Measurements from ENCODE around the gene TGM1.

TGM1 gene

DNA sequence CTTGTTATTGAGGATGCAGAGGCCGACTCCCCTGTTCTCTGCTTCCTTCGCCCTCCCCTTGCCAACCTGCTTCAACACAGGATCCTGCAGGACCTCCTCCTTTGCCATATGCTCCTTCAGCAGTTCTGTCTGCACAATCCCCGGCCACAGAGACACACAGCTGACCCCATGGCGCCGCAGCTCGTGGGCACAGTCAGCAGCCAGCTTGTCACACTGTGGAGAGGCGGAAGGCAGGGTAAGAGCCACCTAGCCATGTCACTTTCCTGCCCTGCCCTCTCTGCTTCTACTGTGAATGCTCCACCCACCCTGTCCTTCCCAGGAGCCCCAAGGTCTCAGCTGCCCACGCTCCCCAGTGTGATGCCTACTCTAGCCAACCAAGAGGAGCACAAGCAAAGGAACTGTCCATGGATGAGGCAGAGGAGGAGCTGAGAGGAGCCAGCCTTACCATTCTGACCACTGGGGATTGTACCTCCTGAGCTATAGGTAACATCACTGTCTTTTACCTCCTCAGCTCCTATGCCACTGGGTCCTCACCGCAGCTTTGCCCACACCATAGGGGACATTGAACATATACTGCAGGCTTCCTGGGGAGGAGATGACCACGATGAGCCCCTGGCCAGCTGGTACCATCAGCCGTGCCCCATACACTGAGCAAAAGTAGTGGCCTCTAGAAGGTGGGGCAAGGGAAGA is 29.3 kb upstream of the TGM1 start:
- no peak for DNase-seq (ENCODE audit: low spot score)

DNA sequence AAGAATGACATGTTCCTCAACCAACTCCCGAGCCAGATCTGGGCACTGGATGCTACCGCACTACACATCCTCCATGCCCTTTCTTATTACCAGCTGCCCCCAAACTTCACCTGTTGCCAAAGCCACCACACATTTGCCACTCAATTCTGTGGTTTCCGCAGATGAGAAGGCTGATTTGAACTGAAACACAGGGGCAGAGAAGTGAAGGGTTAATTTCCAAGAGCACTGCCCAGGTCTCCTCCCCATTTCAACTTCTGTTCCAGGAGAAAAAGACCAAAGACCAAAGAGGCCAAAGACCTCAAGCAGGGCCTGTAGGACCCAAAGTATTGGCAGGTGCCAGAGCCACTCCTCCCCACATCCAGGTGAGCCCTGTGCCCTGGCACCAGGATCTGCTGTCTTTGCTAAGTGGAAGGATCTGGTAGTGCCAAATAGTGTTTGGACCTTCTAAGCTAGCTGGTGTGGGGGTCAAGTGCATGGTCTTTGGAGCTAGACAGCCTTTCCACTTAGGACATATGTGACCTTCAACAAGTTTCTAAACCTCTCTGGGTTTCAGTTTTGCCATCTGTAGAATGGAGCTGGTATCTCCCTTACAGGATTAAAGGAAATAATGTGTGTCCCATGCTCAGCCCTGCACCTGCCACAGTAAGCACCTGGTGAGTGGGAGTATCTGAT is 28.6 kb upstream of the TGM1 start:
- DNase-seq (ENCODE audit: low spot score): no peak

DNA sequence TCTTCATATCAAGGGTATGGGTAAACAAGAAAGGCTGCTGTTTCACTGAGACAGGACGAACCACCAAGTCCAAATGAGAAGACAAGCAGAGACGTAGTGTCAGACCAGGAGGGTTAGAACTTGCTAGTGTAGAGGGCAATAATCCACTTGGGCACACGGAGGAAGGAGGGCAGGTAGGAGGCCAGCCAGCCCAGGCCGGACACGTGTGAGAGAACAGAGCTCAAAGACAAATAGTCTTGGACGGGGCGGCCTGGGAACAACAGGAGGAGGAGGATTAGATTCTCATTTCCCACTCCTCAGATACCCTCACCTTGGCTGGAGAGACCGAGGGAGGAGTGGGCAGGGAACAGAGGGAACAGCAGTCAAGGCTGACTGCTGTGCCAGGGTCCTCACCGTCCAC is 27.8 kb upstream of the TGM1 start:
- DNase-seq (ENCODE audit: low spot score): no peak

DNA sequence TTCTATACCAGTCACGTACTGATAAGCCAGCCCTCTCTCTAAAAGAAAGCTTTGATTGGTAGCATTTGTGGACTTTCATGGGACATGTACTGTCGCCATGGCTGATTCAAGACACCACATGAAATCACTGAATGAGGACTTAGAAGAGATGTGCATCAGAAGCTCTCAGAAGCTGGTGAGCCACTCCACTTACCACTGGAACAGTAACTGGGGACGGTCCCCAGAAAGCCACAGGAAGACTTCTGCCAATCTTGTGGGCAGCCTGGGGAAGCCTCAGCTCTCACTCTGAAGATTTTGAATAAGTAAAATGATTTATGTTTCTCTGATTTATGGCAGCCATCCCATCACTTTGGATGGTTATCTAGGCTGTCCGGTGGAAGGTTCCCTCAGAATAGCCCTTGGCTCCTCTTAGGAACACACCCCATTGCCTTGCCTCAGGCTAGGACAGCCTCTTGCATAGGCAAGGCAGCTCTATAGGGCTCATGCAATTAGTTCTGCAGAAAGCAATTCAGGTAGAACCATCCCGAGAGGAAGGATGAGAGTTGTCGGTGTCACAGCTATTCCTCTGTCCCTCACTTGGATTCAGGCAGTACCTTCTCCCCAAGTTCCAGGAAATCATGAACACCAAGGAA is 26.8 kb upstream of the TGM1 start:
- no peak for DNase-seq (ENCODE audit: low spot score)

DNA sequence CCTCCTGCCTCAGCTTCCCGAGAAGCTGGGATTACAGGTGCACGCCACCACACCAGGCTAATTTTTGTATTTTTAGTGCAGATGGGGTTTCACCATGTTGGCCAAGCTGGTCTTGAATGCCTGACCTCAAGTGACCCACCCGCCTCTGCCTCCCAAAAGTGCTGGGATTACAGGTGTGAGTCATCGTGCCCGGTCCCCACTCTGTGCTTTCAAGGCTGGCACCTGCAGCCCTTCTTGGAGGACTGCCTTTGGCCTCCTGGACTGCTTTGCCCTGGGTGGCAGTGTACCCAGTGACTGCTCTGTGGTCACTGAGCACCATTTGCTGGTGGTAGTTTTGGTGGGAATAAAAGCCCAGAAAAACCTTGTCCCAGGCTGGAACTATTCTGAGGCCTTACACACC is 24.0 kb upstream of the TGM1 start:
- no peak for DNase-seq (ENCODE audit: low spot score)

DNA sequence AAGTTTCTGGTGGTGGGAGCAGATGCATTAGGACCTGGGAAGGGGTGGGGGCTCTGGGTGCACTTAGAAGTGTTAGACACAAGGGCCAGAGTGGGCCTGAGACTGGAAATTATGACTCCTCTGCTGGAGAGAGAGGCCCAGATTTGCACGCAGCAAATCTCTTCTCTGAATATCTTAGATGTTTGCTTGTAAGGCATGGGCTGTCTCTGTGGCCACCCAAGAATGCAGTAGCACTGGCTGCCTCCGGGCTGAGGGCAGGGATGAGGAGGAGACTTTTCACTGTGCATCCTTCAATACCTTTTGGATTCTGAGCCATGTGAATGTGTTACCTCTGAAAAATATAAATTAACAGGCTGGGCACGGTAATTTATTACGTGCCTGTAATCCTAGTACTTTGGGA is 22.4 kb upstream of the TGM1 start:
- no peak for DNase-seq (ENCODE audit: low spot score)

DNA sequence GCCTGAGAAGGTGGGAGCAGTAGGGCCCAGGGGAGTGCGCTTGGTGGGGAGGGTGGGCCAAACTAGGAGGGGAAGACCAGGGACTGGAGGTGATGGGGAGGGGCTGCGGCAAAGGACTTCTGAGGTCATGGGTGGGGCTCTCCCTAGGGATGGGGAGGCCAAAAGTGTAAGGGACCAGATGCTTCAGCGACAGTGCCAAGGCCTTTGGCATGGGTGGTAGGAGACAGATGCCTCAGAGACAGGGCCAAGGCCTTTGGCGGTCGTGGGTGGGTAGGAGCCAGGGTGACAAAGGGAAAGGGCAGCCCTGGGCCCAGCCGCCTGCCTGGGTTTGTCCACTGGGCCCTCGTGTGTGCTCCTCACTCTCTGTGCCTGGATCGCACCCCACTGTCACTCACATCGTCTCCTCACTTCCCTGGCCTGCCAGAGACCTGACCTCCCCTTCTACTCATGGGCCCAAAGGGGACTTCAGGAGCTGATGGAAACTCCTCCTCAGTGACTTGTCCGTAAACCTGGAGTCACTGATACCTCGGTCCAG is 21.6 kb upstream of the TGM1 start:
- DNase-seq (ENCODE audit: low spot score): no peak

DNA sequence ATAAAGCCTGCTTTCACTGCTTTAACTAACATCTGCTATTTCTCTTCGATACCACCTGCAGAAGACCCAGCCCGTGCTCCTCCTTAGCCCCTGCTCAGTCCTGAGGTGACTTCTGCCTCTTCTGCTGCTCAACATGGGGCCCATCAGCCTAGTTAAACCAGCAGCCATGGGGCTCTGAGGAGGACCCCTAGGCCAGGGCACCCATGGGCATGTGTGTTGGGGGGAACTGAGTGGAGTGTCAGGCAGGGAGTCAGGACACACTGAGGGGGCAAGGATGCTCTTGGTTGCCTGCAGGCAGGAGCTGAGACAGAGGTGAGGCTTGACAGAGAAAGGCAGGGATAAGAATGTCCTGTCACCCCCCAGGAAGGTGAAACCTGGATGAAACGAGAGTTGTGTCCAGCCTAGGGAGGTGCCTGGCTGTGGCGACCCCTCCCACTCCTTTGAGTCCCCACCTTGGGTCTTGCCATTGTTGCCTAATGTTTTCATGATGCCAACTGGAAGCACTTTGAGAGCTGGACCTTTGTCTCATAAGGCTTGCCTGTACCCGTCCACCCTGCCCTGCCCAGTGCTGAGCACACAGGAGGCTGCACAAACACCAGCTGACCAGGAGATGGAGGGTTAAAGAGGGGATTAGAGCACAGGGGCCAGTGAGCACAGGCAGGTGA is 21.0 kb upstream of the TGM1 start:
- no peak for DNase-seq (ENCODE audit: low spot score)

DNA sequence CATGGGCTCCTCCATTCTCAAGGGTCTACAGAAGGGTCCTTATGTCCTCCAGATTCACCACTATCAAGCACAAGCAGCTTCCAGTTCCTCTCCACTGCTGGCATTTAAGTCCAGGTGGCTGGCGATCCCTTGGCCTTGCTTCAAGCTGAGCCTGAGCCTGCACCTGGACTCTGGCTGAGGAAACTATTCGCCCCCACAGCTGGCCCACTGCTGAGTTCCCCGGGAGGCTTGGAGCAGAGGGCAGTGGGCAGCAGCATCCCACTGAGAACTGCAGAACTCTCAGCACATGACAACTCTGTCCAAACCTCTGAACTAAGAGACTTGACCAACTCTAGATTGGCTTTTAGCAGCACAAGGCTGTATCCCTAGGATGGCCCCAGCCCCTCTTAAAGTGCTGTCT is 19.8 kb upstream of the TGM1 start:
- no peak for DNase-seq (ENCODE audit: low spot score)

DNA sequence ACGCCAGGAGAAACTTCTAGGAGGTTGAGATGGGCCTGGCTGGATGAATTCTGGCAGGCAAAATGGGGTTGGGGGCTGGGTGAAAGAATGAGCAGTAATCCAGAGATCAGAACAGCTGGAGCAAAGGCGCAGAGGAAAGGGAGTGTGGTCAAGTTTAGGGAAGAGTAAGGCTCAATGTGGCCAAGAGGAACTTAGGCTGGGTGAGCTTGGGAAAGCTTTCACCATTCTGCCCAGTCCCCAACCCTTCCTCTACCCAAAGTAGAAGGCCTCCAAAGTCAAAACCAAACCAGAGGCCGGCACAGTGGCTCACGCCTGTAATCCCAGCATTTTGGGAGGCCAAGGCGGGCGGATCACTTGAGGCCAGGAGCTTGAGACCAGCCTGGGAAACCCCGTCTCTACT is 18.7 kb upstream of the TGM1 start:
- no peak for DNase-seq (ENCODE audit: low spot score)

DNA sequence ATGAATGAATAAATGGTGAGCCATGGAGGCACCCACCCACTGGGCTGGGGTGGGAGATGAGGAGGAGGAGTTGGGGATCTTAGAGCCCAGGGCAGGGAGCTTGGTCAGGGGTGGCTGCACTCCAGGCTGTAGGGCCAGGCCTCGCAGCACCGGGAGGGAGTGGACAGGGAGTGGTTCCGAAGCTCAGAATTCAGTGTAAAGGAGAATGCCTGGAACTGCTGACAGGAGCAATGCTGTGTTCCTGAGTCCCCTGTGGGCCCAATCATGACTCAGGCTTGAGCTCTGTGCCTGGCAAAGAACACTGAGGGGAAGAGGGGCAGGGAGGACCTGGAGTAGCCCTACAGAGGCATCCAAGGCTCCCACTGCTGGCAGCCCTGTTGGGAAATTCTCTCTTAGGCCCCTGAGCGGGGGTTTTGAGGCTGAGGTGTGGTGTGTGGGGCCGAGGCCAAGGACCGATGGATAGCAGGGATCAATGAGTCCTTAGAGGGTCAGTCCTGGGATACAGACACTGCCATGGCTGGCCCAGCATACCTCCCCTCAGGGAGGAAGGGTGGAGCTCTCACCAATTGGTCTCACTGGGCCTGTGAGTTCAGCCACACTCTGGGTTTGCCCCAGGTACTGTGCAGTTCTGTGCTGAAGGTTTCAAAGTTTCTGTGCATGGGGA is 18.0 kb upstream of the TGM1 start:
- DNase-seq (ENCODE audit: low spot score): no peak

DNA sequence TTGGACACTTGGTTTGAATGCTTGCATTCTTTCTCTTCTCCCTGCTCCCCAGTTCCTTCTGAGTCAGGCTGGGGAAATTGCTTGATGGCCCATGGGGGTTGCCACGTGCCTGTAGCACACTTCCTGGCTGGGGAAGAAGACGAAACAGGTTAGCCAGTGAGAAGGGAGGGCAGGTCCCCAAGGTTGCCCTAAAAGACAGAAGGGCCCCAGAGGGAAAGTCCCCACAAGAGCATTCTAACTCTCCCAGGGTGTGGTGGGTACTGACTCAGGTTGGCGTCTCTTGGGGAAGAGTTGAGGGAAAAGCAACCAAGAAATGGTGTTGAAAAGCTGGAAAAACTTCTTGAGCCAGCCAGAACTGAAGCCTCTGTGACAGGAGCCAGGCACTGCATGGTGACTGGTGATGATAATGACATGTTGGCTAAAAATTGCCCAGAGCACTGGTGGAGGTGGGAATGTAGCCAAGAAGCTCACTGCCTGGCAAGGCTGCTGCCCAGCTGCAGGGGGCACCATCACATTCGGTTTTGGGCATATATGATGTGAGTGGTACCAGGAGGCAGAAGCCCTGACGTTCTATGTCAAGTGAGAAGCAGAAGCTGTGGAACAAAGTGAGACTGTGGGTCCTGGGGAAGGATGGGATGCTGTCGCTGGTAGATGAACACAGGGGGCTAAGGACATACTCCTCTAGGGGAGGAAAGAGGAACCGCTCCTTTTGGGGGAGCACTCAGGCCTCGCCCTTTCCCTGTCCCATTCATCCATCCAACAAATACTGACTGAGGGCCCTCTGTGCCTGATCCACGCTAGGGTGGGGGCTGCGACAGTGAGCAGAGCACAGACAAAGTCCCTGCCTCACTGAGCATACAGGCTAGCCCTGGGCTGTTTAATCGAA is 16.6 kb upstream of the TGM1 start:
- no peak for DNase-seq (ENCODE audit: low spot score)

DNA sequence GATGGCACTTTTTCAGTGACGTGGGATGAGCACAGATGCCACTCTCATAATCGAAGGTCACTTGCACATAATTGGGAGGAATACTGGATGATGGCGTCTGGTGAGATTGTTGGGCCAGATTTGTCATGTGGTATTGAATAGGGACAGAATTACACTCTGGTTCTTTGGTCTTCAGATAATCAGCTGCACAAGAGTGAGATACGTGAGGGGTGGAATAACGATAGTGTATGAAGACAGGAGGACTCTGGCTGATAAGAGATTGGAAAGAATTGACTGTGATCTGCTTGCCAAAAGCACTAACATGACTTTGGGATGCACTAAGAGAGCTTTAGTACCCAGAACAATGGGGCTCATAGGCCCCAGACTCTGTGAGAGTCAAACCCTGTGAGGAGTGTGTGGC is 15.4 kb upstream of the TGM1 start:
- DNase-seq (ENCODE audit: low spot score): no peak

DNA sequence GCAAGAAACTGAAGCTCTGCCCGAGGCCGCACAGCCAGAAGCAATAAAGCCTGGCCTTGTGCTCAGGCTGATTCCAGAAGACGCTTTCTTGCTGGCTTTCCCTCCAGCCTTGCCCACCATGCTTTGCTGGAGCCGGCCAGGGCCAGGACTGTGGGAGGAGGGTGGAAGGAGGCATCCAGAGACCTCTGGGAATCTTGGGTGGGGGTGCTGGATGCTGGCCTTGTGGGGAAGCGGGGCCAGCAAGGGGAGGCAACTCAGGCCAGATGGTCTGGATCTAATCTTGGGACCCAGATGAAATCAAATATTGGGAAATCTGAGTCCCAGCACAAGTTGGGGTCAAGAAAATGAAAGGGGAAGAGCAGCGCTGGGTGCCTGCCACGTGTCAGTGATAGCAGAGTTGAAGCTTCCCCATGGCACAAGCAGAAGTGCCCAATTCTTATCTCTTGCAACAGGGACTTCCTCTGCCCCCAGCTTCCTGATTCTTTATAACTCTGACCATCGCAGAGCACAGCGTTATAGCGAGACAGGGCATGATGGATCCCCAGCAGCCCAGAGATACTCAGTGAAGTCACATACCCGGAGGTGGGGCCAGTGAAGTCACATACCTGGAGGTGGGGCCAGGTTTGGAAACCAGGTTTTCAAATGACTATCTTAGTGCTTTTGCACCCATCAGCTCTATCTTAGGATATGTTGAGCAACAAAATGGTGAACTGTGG is 14.8 kb upstream of the TGM1 start:
- no peak for DNase-seq (ENCODE audit: low spot score)

DNA sequence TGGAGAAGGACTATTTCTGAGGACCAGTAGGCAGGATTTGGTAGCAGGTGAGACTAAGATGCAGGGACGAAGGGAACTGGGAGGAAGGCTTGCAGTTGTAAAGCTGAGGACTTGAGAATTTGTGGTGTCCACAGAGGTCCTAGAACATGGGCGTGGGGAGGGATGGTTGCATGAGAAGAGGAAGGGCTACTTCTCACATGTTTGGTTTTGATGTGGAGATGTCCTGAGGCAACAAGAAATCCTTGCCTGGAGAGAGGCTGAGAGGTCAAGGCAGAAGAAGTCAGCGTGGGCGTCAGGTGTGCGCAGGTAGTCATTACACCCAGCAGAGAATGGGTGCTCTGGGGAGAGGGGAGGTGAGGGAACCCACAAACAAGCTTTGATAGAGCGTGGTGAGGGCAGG is 14.1 kb upstream of the TGM1 start:
- DNase-seq (ENCODE audit: low spot score): no peak

DNA sequence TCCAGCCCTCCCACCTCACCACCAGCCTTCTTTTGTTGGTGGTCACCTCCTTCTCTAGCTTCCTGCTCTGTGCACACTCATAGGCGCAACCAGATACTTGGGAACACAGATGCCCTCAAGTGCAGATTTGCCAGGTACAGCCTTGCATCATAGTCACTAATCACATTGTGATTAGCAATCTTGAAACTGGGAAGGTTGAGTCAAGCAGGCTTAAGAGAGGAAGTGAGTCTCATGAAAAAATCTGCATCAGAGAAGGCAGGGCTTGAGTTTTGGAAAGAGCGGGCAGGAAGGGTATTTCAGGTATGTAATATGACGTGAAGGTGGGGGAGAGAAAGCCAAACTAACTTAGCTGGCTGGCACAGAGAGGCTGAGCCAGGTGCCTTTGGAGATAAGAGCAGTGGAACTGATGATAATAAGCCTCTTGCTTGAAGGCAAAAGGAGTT is 11.1 kb upstream of the TGM1 start:
- DNase-seq (ENCODE audit: low spot score): no peak

DNA sequence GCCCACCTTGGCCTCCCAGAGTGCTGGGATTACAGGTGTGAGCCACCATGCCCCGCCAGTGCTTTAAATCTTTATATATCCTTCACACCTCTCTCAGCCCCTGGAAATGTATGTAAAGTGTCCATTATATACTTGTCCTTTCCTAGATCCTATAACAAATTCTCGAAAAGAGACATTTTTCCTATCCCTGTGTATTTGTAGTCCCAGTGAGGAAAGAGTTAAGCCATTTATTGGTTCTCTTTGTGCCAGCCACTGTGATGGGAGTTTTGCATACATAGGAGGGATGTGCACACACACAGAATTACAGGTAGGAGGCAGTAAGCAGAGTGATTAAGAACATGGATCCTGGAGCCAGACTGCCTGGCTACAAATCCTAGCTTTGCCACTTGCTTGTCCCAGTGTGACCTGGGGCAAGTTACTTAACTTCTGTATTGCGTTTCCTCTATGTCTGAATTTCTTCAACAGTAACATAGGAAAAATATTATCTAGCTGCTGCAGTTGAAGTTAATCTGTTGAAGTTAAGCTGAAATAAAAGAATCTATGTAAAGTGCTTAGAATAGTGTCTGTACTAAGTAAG is 10.5 kb upstream of the TGM1 start:
- no peak for DNase-seq (ENCODE audit: low spot score)

DNA sequence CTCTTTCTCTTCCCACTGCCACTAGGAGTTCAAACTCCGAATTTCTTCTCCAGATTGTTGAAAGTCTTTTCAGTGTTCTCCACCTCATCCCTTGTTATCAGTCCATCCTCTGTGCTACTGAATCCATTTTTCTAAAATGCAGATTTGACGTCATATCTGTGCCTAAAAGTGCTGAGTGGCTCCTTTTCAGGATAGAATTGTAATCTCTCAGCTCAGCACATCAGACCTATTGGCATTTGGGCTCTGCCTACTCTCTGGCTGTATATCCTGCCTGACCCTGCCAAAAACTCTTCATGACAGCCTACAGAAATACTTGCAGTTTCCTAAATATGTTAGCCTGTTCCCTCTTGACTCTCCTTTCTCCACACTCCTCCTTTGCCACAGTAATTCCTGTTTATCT is 9.5 kb upstream of the TGM1 start:
- no peak for DNase-seq (ENCODE audit: low spot score)

DNA sequence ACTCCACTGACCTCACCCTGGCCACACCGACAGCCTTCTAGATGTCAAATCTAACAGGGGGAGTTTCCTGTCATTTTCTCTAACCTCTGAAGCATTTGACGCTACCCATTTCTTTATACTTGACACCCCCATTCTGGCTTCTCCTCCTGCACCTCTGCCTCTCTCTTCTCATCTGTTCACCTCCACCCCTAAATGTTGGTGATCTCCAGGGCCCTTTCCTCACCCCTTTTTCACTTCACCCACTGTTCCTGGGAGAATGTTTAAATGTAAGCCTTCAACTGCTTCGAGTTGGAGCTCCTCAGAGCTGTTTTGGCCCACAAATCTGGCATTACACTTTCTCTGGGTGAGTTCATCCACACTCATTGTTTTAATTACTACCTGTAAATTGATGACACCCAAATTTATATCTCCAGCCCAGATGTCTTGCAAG is 8.9 kb upstream of the TGM1 start:
- no peak for DNase-seq (ENCODE audit: low spot score)
